Measurements from ENCODE around the gene RPH3AL. TPM values are rescaled to one million over a fixed set of nuclear protein-coding genes. Genes with fewer than 3 reads are reported as not detected.

Gene RPH3AL
- total RNA-seq, 1 donor from 2014 or later: 0.78 TPM

DNA sequence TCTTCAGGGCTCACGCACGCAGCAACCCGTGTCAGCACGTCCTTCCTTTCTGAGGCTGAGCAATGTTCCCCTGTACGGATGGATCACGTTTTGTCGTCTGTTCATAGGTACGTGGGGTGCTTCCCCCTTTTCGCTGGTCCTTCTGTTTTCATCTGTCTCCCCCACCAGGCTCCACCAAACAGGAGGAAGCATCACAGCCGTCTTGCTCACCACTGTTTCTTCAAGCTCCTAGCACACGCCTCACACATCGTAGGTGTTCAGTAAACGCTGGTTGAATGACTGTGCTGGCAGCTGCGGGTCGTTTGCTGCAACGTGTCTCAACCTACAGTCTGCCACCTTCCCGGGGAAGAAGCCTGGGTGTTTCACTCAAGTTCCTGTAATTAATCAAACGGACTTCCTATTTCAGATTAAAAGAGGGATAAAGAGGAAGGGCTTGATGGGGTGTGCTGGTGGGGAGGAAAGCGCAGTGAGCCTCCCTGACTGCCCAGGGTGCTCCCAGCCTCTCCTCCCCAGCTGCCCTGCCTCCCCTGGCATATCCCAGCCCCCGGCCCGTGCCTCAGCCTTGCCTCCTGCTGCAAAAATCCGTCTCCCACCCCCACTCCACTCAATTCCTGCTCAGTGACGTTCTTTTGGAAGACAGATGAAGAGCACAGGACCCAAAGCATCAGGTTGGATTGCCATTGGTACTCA, 94.4 kb downstream of the RPH3AL start:
- TF ChIP-seq, protein P1, sequence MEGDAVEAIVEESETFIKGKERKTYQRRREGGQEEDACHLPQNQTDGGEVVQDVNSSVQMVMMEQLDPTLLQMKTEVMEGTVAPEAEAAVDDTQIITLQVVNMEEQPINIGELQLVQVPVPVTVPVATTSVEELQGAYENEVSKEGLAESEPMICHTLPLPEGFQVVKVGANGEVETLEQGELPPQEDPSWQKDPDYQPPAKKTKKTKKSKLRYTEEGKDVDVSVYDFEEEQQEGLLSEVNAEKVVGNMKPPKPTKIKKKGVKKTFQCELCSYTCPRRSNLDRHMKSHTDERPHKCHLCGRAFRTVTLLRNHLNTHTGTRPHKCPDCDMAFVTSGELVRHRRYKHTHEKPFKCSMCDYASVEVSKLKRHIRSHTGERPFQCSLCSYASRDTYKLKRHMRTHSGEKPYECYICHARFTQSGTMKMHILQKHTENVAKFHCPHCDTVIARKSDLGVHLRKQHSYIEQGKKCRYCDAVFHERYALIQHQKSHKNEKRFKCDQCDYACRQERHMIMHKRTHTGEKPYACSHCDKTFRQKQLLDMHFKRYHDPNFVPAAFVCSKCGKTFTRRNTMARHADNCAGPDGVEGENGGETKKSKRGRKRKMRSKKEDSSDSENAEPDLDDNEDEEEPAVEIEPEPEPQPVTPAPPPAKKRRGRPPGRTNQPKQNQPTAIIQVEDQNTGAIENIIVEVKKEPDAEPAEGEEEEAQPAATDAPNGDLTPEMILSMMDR (IDR thresholded peaks at IDR 0.05): no peak
- Mint-ChIP-seq H3K27ac (ENCODE audit: unreplicated experiment) (no peak overlapping the region), H3K4me1 (ENCODE audit: unreplicated experiment) (no peaks in the 10 kb centered on the region), H3K36me3 (ENCODE audit: unreplicated experiment) (no peaks in the 10 kb centered on the region), H3K27me3 (ENCODE audit: unreplicated experiment) (no peaks in the 10 kb centered on the region), H3K9me3 (ENCODE audit: unreplicated experiment) (peaks cover 5% of the 10 kb centered on the region), H3K4me3 (ENCODE audit: unreplicated experiment) (no peak overlapping the region)
- DNase-seq (ENCODE audit: extremely low spot score, unreplicated experiment): peak; percentile 73

DNA sequence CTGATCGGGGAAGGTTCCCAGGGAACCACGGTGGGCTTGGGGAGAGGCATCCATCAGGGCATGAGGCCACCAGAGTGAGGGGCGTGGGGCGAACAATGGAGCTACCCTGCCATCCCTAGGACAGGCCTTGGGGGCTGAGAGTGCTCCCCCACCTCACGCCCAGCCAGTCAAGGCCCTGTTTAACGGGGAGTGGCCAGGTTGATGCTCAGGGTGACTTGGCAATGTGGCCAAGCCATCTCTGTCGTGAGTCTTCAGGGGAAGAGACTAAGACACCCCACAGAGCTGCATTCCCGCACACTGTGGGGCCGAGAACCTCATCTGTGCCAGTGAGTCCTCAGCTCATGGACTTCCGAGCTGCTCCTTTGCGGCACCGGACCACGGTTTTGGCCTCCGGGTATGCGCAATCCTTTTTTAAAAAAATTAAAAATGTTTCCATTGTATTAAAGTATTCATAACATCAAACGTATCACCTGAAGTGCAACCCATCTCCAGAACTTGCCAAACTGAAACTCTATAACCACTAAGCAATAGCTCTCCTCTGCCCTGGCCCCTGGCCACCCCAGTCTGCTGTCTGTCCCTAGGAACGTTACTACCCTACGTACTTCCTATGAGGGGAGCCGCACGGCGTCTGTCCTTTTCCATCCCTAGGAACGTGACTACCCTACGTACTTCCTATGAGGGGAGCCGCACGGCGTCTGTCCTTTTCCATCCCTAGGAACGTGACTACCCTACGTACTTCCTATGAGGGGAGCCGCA, 99.3 kb downstream of the RPH3AL start:
- TF ChIP-seq, protein P1 (IDR thresholded peaks at IDR 0.05): no peak
- DNase-seq (ENCODE audit: extremely low spot score, unreplicated experiment): peak; percentile 76
- Mint-ChIP-seq H3K9me3 (ENCODE audit: unreplicated experiment) (no peaks in the 10 kb centered on the region), H3K4me3 (ENCODE audit: unreplicated experiment) (no peak overlapping the region), H3K27ac (ENCODE audit: unreplicated experiment) (no peak overlapping the region), H3K36me3 (ENCODE audit: unreplicated experiment) (no peaks in the 10 kb centered on the region), H3K4me1 (ENCODE audit: unreplicated experiment) (no peaks in the 10 kb centered on the region), H3K27me3 (ENCODE audit: unreplicated experiment) (peaks cover under 1% of the 10 kb centered on the region)

DNA sequence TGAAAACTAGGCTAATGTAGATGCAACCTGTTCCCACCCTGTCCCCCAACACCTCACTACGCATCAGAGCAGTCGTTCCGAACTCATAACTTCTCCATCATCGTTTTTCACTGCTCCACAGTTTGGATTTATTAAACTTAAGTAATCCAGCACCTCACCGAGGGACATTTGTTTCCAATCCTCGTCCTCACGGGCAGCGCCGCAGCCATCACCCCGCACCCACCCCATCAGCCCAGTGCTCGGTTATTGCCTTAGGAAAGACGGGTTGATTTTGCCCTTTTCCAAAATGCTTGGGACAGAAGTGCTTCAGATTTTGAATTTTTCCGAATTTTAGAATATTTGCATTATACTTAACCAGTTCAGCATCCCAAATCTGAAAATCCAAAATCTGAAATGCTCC, 100.2 kb downstream of the RPH3AL start:
- TF ChIP-seq, protein P1 (IDR thresholded peaks at IDR 0.05): no peak

DNA sequence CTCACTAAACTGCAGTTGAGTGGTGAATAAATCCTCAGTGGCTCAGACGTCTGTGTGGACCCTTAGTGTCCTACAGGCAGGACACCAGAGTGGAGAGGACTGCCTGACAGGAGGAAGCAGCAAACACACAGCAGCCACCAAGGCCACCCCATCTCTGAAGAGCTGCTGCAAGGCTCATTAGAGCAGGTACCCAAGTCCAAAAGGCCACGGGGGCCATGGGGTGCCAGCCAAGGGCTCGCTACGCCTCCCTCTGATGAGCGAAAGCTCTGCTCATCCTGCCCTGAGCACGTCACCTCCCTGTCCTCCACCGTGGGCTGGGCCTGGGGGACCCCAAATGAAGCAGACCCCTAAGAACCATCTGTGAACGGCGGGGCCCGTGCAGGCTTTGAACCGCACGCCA, 101.1 kb downstream of the RPH3AL start:
- no peak for DNase-seq (ENCODE audit: extremely low spot score, unreplicated experiment)
- no peak overlapping the region for H3K4me3 Mint-ChIP-seq (ENCODE audit: unreplicated experiment)
- TF ChIP-seq, protein P1 (IDR thresholded peaks at IDR 0.05): no peak
- H3K4me1 Mint-ChIP-seq (ENCODE audit: unreplicated experiment): no peaks in the 10 kb centered on the region
- no peaks in the 10 kb centered on the region for H3K36me3 Mint-ChIP-seq (ENCODE audit: unreplicated experiment)
- peaks cover 7% of the 10 kb centered on the region for H3K27me3 Mint-ChIP-seq (ENCODE audit: unreplicated experiment)
- no peak overlapping the region for H3K27ac Mint-ChIP-seq (ENCODE audit: unreplicated experiment)
- no peaks in the 10 kb centered on the region for H3K9me3 Mint-ChIP-seq (ENCODE audit: unreplicated experiment)

More for the DNA sequence above, 100.2 kb downstream of the RPH3AL start:
- peak; percentile 46 for DNase-seq (ENCODE audit: extremely low spot score, unreplicated experiment)
- no peaks in the 10 kb centered on the region for H3K4me1 Mint-ChIP-seq (ENCODE audit: unreplicated experiment)
- H3K9me3 Mint-ChIP-seq (ENCODE audit: unreplicated experiment): no peaks in the 10 kb centered on the region
- H3K27ac Mint-ChIP-seq (ENCODE audit: unreplicated experiment): no peak overlapping the region
- H3K27me3 Mint-ChIP-seq (ENCODE audit: unreplicated experiment): peaks cover 7% of the 10 kb centered on the region
- H3K4me3 Mint-ChIP-seq (ENCODE audit: unreplicated experiment): no peak overlapping the region
- no peaks in the 10 kb centered on the region for H3K36me3 Mint-ChIP-seq (ENCODE audit: unreplicated experiment)

All from osteocyte (in vitro differentiated cells).